ENCODE measurements around the gene CREB5. TPM values are rescaled to one million over a fixed set of nuclear protein-coding genes. Genes with fewer than 3 reads are reported as not detected.

The CREB5 gene
- total RNA-seq, 8 experiments from 2014 or later, result 3.9 to 36.6 (median 12.8) TPM

GRCh38 chr7:28452681-28453080 lies 40.4 kb downstream of the CREB5 start:
- ATAC-seq (replicated peaks in 6 of 8), result peak in 7 of 8 experiments; percentile 37 to 87 (median 62)
- H3K4me1 ChIP-seq (replicated peaks in 1 of 2), result peaks cover 7 to 27% of the 10 kb centered on the region in 2 donors
- in situ Hi-C loops (cut with MboI; ENCODE audit: low pct_unique_long_range_greater_than_20kb in 2 of 9, low sequenced_read_pairs in 9 of 9, unreplicated experiment in 9 of 9), result no loop called here
- no peak overlapping the region for H3K27ac ChIP-seq
- 50 to 100% (median 100%) methylated on average over 1 to 2 of the region's 2 CpGs; no CpG with 5 or more reads in 5 of the 10 experiments for WGBS, 10 experiments
- H3K4me3 ChIP-seq, result no peak overlapping the region

DNA sequence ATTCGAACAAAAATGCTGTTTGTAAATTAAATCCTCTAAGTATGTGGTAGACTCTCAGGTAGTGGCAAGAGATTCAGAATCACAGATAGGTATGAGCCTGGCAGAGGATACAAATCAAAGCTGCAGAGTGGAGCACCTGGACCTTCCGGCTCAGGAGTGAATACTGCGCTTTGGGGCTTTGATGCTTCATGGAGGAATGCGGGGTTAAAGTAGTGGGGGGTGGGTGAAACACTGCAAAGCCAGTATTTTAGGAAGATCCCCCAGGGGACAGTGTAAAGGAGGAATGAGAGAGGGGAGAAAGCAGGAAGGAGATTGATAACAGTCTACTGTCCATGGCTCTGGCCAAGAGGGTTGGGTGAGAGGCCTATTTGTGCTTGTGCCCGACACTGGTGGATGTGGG lies 43.2 kb downstream of the CREB5 start:
- in situ Hi-C loops (cut with MboI; ENCODE audit: low pct_unique_long_range_greater_than_20kb in 2 of 9, low sequenced_read_pairs in 9 of 9, unreplicated experiment in 9 of 9), result no loop called here
- H3K4me3 ChIP-seq, result no peak overlapping the region
- H3K4me1 ChIP-seq (replicated peaks in 1 of 2), result peaks cover 7 to 31% of the 10 kb centered on the region in 2 donors
- peak in 1 of 8 experiments; percentile 5 for ATAC-seq (replicated peaks in 6 of 8)
- 60 to 100% (median 88%) methylated on average over 1 to 4 of the region's 5 CpGs; no CpG with 5 or more reads in 1 of the 10 experiments for WGBS, 10 experiments
- H3K27ac ChIP-seq, result peak overlapping the region in 1 of 2 donors; percentile 13

DNA sequence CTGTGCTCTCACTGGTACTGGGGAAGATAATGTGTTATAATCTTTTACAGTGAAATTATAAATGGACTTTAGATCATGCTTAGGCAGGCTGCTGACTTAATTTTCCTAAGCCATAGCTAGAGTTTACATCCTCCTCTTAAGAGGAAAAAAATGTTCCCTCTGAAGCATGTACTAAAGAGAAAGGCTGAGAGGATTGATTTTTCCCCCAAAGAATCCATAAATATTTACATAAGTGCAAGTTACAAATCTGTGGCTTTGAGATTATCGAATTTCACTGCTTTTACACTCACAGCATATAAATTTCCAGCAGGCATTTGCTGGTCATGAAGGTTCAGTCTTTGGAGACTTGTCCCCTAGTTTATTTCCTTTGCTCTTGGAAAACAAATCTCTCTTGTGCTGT lies 43.7 kb downstream of the CREB5 start:
- ATAC-seq (replicated peaks in 6 of 8), result peak in 4 of 8 experiments; percentile 15 to 65 (median 19)
- H3K4me1 ChIP-seq (replicated peaks in 1 of 2), result peaks cover 7 to 31% of the 10 kb centered on the region in 2 donors
- peak overlapping the region in 1 of 2 donors; percentile 9 for H3K27ac ChIP-seq
- WGBS, 10 experiments, result 0 to 63% (median 17%) methylated on average over 1 of the region's 1 CpG; no CpG with 5 or more reads in 3 of the 10 experiments
- no peak overlapping the region for H3K4me3 ChIP-seq
- in situ Hi-C loops (cut with MboI; ENCODE audit: low pct_unique_long_range_greater_than_20kb in 2 of 9, low sequenced_read_pairs in 9 of 9, unreplicated experiment in 9 of 9), result no loop called here

DNA sequence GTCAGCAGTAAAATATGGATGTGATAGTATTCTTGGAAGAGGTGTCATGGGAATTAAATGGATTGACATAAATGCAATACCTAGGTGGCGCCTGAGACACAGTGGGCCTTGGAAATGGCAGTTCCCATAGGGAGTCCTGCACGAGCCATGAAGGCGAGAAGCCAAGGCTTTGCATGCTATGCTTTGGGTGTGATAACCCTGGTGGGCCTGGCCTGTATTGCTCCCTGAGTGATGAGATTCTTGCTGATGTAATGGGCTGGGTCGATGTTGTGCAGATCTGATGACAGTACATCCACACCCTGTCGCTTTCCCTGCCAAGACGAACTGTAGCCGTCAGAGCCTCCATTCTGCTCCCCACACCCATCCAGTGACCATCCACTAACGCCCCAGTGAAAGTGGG lies 46.4 kb downstream of the CREB5 start:
- 13 to 100% (median 83%) methylated on average over 1 to 6 of the region's 8 CpGs; no CpG with 5 or more reads in 3 of the 10 experiments for WGBS, 10 experiments
- Histone ChIP-seq H3K4me1 (replicated peaks in 1 of 2) (peaks cover 7 to 26% of the 10 kb centered on the region in 2 donors), H3K4me3 (no peak overlapping the region), H3K27ac (no peak overlapping the region)
- in situ Hi-C loops (cut with MboI; ENCODE audit: low pct_unique_long_range_greater_than_20kb in 2 of 9, low sequenced_read_pairs in 9 of 9, unreplicated experiment in 9 of 9), result no loop called here
- peak; percentile 35 to 100 (median 80) for ATAC-seq (replicated peaks in 6 of 8)

- H3K4me3 ChIP-seq, result no peak overlapping the region
- H3K27ac ChIP-seq, result no peak overlapping the region
- peaks cover 7 to 26% of the 10 kb centered on the region in 2 donors for H3K4me1 ChIP-seq (replicated peaks in 1 of 2)
- 51 to 100% (median 94%) methylated on average over 1 to 4 of the region's 4 CpGs; no CpG with 5 or more reads in 2 of the 10 experiments for WGBS, 10 experiments
- ATAC-seq (replicated peaks in 6 of 8), result no peak
- in situ Hi-C loops (cut with MboI; ENCODE audit: low pct_unique_long_range_greater_than_20kb in 2 of 9, low sequenced_read_pairs in 9 of 9, unreplicated experiment in 9 of 9), result no loop called here
Measured at GRCh38 chr7:28459306-28459705, 47.0 kb downstream of the CREB5 start.

DNA sequence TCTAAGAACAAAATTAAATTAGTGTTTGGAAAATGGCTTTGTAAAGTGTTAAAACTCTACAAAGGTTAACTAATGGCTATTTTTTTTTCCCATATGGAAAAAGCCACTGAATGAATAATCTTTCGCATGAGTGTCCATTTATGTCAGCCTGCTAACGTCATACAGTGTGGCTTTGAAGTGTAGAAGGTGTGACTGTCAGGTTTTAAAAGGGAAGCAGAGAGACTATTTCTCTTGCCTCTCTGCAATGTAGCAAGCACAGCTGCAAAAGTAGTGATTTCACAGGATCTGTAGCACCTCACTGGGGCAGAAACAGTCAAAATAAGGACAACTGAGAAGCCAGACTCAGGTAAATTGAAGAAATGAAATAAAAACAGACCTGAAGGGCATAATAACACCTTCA lies 53.4 kb downstream of the CREB5 start:
- in situ Hi-C loops (cut with MboI; ENCODE audit: low pct_unique_long_range_greater_than_20kb in 2 of 9, low sequenced_read_pairs in 9 of 9, unreplicated experiment in 9 of 9), result no loop called here
- 29 to 92% (median 83%) methylated on average over 1 to 2 of the region's 2 CpGs; no CpG with 5 or more reads in 2 of the 10 experiments for WGBS, 10 experiments
- ATAC-seq (replicated peaks in 6 of 8), result no peak
- H3K27ac ChIP-seq, result no peak overlapping the region
- no peak overlapping the region for H3K4me3 ChIP-seq
- peaks cover 9 to 17% of the 10 kb centered on the region in 2 donors for H3K4me1 ChIP-seq (replicated peaks in 1 of 2)

- no peak for ATAC-seq (replicated peaks in 6 of 8)
- Histone ChIP-seq H3K4me1 (replicated peaks in 1 of 2) (peaks cover 9 to 17% of the 10 kb centered on the region in 2 donors), H3K27ac (no peak overlapping the region), H3K4me3 (no peak overlapping the region)
- WGBS, 10 experiments, result 0 to 100% (median 77%) methylated on average over 1 to 7 of the region's 8 CpGs; no CpG with 5 or more reads in 1 of the 10 experiments
- in situ Hi-C loops (cut with MboI; ENCODE audit: low pct_unique_long_range_greater_than_20kb in 2 of 9, low sequenced_read_pairs in 9 of 9, unreplicated experiment in 9 of 9), result no loop called here
Measured at GRCh38 chr7:28466341-28466740, 54.0 kb downstream of the CREB5 start.

DNA sequence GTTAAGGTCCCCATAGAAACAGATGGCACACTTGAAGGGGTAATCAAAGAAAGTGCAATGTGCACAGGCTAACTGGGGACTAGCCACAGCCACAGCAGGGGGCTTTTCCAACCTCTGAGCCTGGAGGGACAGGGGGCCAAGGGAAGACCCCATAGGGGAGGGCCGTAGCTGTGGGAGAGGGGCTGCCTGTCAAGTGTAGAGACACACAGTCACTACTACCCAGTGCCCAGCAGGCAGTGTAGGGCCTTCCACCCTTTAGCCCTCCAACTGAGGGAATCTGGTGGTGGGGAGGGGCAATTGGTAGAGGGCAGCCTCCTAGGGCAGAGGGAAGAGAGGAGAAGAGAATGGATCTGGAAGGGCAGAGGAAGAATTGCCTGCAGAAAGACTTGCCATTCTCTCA lies 54.6 kb downstream of the CREB5 start:
- ATAC-seq (replicated peaks in 6 of 8), result peak in 4 of 8 experiments; percentile 12 to 24 (median 23)
- Histone ChIP-seq H3K4me3 (no peak overlapping the region), H3K27ac (no peak overlapping the region), H3K4me1 (replicated peaks in 1 of 2) (peaks cover 9 to 17% of the 10 kb centered on the region in 2 donors)
- WGBS, 10 experiments, result 20% methylated on average over 1 of the region's 1 CpG; no CpG with 5 or more reads in 9 of the 10 experiments
- in situ Hi-C loops (cut with MboI; ENCODE audit: low pct_unique_long_range_greater_than_20kb in 2 of 9, low sequenced_read_pairs in 9 of 9, unreplicated experiment in 9 of 9), result no loop called here

- in situ Hi-C loops (cut with MboI; ENCODE audit: low pct_unique_long_range_greater_than_20kb in 2 of 9, low sequenced_read_pairs in 9 of 9, unreplicated experiment in 9 of 9), result no loop called here
- Histone ChIP-seq H3K27ac (no peak overlapping the region), H3K4me3 (no peak overlapping the region), H3K4me1 (replicated peaks in 1 of 2) (peaks cover 17 to 20% of the 10 kb centered on the region in 2 donors)
- ATAC-seq (replicated peaks in 6 of 8), result no peak
Measured at GRCh38 chr7:28469562-28469961, 57.2 kb downstream of the CREB5 start.

DNA sequence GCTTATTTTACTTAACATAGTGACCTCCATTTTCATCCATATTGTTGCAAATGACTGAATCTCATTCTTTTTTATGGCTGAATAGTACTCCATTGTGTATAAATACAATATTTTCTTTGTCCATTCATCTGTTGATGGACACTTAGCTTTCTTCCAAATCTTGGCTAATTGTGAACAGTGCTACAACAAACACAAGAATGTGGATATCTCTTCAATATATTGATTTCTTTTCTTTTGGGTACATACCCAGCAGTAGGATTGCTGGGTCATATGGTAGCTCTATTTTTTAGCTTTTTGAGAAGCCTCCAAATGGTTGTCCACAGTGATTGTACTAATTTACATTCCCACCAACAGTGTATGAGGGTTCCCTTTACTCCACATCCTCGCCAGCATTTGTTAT lies 58.0 kb downstream of the CREB5 start:
- WGBS, 10 experiments, result 83 to 100% (median 100%) methylated on average over 1 of the region's 1 CpG
- Histone ChIP-seq H3K4me1 (replicated peaks in 1 of 2) (peaks cover 21 to 26% of the 10 kb centered on the region in 2 donors), H3K4me3 (no peak overlapping the region), H3K27ac (no peak overlapping the region)
- in situ Hi-C loops (cut with MboI; ENCODE audit: low pct_unique_long_range_greater_than_20kb in 2 of 9, low sequenced_read_pairs in 9 of 9, unreplicated experiment in 9 of 9), result no loop called here
- no peak for ATAC-seq (replicated peaks in 6 of 8)

DNA sequence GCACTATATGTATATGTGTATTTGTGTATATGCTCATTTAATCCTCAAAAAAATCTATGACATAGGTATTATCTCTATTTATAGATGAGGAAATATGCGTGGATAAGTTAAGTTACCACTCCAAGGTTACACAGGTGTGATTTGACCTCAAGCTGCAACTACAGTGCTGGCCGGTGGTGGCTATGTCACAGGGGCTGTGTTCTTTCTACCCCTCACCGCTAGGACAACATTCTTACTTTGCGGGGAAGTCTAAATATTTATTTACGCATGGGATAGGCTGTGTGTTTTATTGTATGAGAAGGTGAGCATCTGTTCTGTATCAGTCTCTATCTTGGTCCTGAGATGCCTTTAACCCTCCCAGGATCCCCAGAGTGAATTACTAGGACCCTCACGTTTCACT lies 60.0 kb downstream of the CREB5 start:
- Histone ChIP-seq H3K4me1 (replicated peaks in 1 of 2) (peaks cover 16 to 22% of the 10 kb centered on the region in 2 donors), H3K4me3 (no peak overlapping the region), H3K27ac (no peak overlapping the region)
- in situ Hi-C loops (cut with MboI; ENCODE audit: low pct_unique_long_range_greater_than_20kb in 2 of 9, low sequenced_read_pairs in 9 of 9, unreplicated experiment in 9 of 9), result no loop called here
- no peak for ATAC-seq (replicated peaks in 6 of 8)
- WGBS, 10 experiments, result 42 to 100% (median 67%) methylated on average over 1 to 5 of the region's 6 CpGs

GRCh38 chr7:28473571-28474281 lies 61.4 kb downstream of the CREB5 start:
- Histone ChIP-seq H3K4me3 (no peak overlapping the region), H3K4me1 (replicated peaks in 1 of 2) (peaks cover 15 to 23% of the 10 kb centered on the region in 2 donors), H3K27ac (no peak overlapping the region)
- WGBS, 10 experiments, result 0 to 89% (median 76%) methylated on average over 1 to 4 of the region's 8 CpGs; no CpG with 5 or more reads in 3 of the 10 experiments
- in situ Hi-C loops (cut with MboI; ENCODE audit: low pct_unique_long_range_greater_than_20kb in 2 of 9, low sequenced_read_pairs in 9 of 9, unreplicated experiment in 9 of 9), result no loop called here
- peak in 4 of 8 experiments; percentile 23 to 92 (median 64) for ATAC-seq (replicated peaks in 6 of 8)

DNA sequence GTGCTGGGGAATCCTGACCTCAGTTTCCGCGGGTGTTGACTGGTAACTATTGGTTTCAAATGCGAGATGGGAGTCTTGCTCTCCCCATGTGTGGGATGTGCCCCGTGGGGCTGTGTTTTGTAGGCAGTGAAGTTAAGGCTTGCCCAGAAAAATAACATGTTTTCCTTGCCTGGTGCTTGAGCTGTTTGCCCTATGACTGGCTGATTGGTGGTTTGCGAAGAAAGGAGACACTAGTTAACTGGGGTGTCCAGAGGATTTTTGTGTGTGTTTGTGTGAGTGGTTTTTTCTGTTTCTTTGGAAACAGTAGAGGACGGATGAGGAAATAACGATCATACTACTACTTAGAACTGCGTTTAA lies 61.9 kb downstream of the CREB5 start:
- H3K4me1 ChIP-seq (replicated peaks in 1 of 2), result peaks cover 20 to 25% of the 10 kb centered on the region in 2 donors
- ATAC-seq (replicated peaks in 6 of 8), result peak in 3 of 8 experiments; percentile 14 to 23 (median 19)
- 48 to 87% (median 78%) methylated on average over 3 to 7 of the region's 8 CpGs; no CpG with 5 or more reads in 2 of the 10 experiments for WGBS, 10 experiments
- no peak overlapping the region for H3K27ac ChIP-seq
- in situ Hi-C loops (cut with MboI; ENCODE audit: low pct_unique_long_range_greater_than_20kb in 2 of 9, low sequenced_read_pairs in 9 of 9, unreplicated experiment in 9 of 9), result no loop called here
- H3K4me3 ChIP-seq, result no peak overlapping the region

Data from motor neuron (in vitro differentiated cells).